HG02870 (cell line): ENCODE results near the gene TP63.
A peak's percentile ranks its signal among the peaks of the same experiment; 100 is the strongest.

ENCODE experiments used
- ATAC-seq: cut with Tn5 transposase; IDR thresholded peaks from one replicate; pipeline ENCODE4 v1.9.1; 2021; ENCODE audit warnings: mild to moderate bottlenecking, moderate library complexity; ENCODE audit not compliant: unreplicated experiment

Gene TP63

GRCh38 chr3:189806171-189806951 lies 175.2 kb downstream of the TP63 start:
- no peak for ATAC-seq

DNA sequence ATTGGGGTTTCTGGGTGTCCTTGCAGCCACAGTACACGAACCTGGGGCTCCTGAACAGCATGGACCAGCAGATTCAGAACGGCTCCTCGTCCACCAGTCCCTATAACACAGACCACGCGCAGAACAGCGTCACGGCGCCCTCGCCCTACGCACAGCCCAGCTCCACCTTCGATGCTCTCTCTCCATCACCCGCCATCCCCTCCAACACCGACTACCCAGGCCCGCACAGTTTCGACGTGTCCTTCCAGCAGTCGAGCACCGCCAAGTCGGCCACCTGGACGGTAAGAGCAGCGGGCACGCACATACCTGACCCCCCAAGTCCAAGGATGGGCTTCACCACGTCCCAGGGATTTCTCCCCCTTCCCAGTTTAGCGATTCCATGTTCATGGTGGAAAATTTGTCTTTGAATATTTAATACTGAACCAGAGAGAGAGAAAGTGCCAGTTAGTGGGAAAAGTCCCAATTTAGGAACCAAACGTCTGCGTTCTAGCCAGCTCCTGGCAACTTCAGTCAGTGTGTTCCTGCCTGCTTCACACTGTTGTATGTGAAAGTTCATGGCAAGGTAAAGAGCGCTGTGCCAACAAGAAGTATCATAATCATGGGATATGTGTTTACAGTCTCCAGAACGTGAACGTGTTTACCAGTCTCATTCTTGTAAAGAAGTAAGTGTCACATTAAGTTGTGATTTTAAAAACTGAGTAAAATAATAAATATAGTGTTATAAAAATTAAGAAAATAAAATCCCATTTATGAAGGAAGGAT lies 177.2 kb downstream of the TP63 start:
- no peak for ATAC-seq

GRCh38 chr3:189809583-189809982 lies 178.4 kb downstream of the TP63 start:
- no peak for ATAC-seq

- ATAC-seq = no peak
Observed at GRCh38 chr3:189812806-189813465, 181.7 kb downstream of the TP63 start.

DNA sequence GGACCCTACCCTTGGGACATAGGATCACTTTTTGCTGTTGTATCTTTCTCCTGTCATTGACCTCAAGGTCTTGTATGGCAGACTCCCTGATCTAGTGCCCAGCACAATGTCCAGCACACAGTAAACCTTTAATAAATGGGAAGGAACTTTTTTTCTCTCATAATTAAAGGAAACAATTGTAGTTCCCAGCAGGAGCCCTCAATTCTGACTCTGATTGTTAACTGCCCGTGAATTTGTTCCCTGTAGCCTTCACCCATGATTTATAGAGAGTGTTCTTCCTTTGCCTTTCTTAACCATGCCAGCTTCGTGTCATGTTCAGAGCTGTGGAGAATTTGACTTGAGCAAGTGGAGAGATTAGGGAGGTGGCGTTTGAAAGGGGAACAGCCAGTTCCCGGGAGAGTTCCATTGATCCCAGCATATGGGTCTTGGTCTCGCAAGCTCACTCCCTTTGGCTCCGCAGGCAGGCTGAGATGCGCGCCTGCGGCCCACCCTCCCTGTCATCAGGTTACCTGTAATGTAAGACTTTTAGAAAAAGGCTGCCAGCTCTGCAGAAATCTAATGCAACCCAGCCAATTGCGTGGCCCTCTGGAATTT lies 182.6 kb downstream of the TP63 start:
- no peak for ATAC-seq

DNA sequence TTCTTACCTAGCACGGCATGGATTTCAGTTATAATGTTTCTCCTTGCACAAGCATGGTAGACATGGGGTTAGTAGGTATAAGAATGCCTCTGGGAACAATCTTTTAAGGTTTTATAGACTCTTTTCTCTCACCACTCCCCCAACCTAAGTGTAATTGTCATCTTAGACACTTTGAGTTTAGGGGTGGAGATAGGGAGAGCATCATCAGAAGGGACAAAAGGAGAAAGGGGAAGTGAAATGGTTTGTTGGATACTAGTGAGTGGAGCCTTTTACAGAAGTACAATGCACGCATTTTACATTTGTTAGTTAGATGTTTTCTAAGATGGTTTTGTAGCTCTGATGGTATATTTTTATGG lies 189.2 kb downstream of the TP63 start:
- peak; percentile 91 for ATAC-seq

DNA sequence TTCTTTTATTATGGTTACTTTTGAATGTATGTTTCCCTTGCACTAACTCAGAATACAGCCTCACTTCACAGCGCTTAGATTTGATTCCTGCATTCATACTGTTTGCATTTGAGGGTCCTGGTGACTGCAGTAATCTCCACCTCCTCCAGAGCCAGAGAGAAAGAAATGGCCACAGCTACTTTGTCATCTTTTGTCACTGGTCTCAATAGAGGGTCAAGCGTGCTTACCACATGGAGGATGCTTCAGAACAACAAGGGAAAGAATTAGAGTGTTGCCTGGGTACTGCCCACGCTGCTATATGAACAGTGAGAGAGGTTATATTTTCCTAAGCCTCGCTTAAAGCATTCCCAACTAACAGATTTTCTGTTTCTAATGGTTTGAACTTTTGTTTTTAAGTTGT lies 190.1 kb downstream of the TP63 start:
- ATAC-seq = no peak

- ATAC-seq = no peak
Observed at GRCh38 chr3:189822726-189823125, 191.5 kb downstream of the TP63 start.

DNA sequence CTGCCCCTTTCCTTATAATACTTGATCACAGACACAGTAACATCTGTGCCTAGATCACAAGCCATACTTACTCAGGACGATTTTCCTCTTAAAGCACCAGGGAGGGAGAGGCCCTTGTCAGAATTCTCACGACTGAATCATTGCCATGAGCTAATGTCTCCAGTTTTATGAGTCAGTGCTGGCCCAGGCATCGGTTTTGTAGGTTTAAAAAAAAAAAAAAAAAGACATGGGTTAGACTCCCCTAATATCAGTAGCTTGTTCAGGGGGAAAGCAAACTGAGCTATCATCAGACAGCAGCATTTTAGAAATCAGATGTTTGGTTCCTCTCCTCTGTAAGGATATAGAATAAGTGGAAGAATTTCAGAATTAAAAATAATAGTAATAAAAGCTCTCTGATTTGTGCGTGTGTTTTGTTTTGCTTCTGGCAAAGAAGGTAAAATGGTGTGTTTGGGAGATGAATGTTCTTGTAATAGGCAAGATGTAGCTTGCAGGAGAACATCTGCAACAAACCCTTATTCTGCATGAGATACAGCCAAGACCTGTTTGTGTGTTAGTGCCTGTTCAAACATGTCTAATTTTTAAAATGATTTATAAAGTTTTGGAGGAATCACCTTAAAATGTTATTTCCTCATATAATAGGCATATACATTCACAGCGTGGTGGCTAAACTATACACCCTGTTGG lies 193.6 kb downstream of the TP63 start:
- no peak for ATAC-seq

- ATAC-seq = no peak
Observed at GRCh38 chr3:189826566-189826965, 195.4 kb downstream of the TP63 start.

DNA sequence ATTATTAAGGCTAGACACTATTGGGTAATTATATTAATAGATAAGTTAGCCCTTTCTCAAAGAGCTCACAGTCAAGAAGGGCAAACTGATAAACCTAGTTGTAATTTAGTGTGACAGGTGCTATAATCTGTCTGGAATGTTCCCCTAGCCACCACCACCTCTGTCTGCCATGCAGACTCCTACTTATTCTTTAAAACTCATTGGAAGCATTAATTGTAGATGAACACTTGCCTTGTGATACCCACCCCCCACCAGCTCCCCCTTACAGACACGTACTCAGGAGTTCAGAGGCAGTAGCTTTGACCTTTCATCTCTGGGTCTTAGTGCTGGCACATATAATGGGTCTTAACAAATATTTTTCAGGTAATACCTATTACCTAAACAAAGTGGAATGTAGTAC lies 195.9 kb downstream of the TP63 start:
- no peak for ATAC-seq

GRCh38 chr3:189830401-189830800 lies 199.2 kb downstream of the TP63 start:
- ATAC-seq = no peak

- no peak for ATAC-seq
Observed at GRCh38 chr3:189833266-189833665, 202.1 kb downstream of the TP63 start.

GRCh38 chr3:189833996-189834395 lies 202.8 kb downstream of the TP63 start:
- no peak for ATAC-seq

DNA sequence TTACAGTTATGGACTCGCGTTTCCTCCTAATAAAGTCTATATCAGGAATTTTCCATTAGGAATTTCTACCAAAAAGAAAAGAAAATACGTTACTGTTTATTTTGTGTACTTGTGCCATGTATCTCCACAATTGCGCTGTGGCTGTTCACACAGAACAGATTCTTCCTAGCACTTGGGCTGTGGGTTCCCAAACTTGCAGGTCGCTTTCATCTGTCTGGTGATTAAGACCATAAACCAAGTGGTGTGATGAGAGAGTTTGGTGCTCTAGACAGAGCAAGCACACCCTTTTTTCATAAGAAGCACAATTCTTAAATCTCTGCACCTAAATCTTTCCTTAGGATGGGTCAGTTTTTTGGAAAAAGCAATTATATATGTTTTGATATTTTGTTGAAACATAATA lies 203.3 kb downstream of the TP63 start:
- ATAC-seq = no peak

- ATAC-seq = no peak
Observed at GRCh38 chr3:189836795-189837194, 205.6 kb downstream of the TP63 start.

- no peak for ATAC-seq
Observed at GRCh38 chr3:189838291-189838690, 207.1 kb downstream of the TP63 start.

GRCh38 chr3:189839576-189839975 lies 208.4 kb downstream of the TP63 start:
- ATAC-seq = no peak

DNA sequence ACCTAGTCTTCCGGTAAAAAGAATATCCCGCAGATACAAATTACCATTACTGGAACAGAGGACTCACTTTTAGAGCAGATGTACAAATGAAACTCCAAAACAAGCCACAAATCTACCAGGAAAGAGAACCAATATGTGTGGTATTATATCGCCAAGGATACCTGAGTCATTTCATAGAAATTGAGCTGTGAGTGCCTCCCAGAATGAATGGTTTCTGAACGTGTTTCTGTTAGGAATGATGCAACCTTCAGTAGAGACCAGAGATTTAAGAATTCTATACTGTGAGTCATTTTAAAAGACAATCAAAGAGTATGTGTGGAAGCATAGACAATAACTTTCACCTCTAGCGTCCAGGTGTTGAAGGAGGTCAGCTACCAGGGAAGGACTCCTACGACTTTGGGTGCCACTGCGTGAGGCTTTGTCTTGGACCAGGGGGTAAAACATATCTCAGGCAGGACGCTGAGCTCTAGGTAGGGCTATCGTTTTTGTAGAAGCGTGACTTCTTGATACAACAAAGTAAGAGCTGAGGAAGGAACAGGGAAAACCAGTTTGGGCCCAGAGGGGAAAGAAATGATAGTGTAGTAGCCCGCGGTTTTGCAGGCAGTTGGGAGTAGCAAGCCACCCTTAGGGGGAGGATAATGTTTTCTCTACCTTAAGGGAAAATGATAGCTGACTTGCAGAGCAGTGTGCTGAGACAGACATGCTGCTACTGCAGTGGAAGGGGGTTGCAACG lies 210.4 kb downstream of the TP63 start:
- peak; percentile 86 for ATAC-seq
